ENCODE measurements around the gene CFAP221. TPM values are rescaled to one million over a fixed set of nuclear protein-coding genes. Genes with fewer than 3 reads are reported as not detected.

CFAP221 gene
- polyA plus RNA-seq, 1 experiment: 0.12 TPM

- H3K36me3 ChIP-seq (ENCODE audit: control insufficient read depth, insufficient read depth, low read length): no peaks in the 10 kb centered on the region
- ChIA-PET POLR2A (no interaction called here), CTCF (no interaction called here)
- no peak overlapping the region for H3K4me3 ChIP-seq (ENCODE audit: low read depth, low read length)
- TF ChIP-seq CTCF (IDR thresholded peaks at IDR 0.05; ENCODE audit: insufficient read depth, low read depth, low read length): no peak
- no peak for DNase-seq (ENCODE audit: low read depth)
- no peaks in the 10 kb centered on the region for H3K27me3 ChIP-seq (ENCODE audit: control insufficient read depth, insufficient read depth, low read length)
These were observed 48.2 kb downstream of the CFAP221 start for GRCh38 chr2:119592436-119592835.

- DNase-seq (ENCODE audit: low read depth): no peak
- no peaks in the 10 kb centered on the region for H3K36me3 ChIP-seq (ENCODE audit: control insufficient read depth, insufficient read depth, low read length)
- CTCF ChIA-PET: no interaction called here
- H3K27me3 ChIP-seq (ENCODE audit: control insufficient read depth, insufficient read depth, low read length): no peaks in the 10 kb centered on the region
- TF ChIP-seq CTCF (IDR thresholded peaks at IDR 0.05; ENCODE audit: insufficient read depth, low read depth, low read length): no peak
- H3K4me3 ChIP-seq (ENCODE audit: low read depth, low read length): no peak overlapping the region
- POLR2A ChIA-PET: no interaction called here
These were observed 52.4 kb downstream of the CFAP221 start for GRCh38 chr2:119596638-119597037.

- no peaks in the 10 kb centered on the region for H3K27me3 ChIP-seq (ENCODE audit: control insufficient read depth, insufficient read depth, low read length)
- ChIA-PET POLR2A (no interaction called here), CTCF (no interaction called here)
- no peaks in the 10 kb centered on the region for H3K36me3 ChIP-seq (ENCODE audit: control insufficient read depth, insufficient read depth, low read length)
- no peak overlapping the region for H3K4me3 ChIP-seq (ENCODE audit: low read depth, low read length)
- no peak for TF ChIP-seq CTCF (IDR thresholded peaks at IDR 0.05; ENCODE audit: insufficient read depth, low read depth, low read length)
- no peak for DNase-seq (ENCODE audit: low read depth)
These were observed 54.5 kb downstream of the CFAP221 start for GRCh38 chr2:119598596-119599263.

- CTCF ChIA-PET: no interaction called here
- H3K4me3 ChIP-seq (ENCODE audit: low read depth, low read length): no peak overlapping the region
- POLR2A ChIA-PET: no interaction called here
- TF ChIP-seq CTCF (IDR thresholded peaks at IDR 0.05; ENCODE audit: insufficient read depth, low read depth, low read length): no peak
- no peaks in the 10 kb centered on the region for H3K36me3 ChIP-seq (ENCODE audit: control insufficient read depth, insufficient read depth, low read length)
- no peak for DNase-seq (ENCODE audit: low read depth)
- no peaks in the 10 kb centered on the region for H3K27me3 ChIP-seq (ENCODE audit: control insufficient read depth, insufficient read depth, low read length)
These were observed 55.1 kb downstream of the CFAP221 start for GRCh38 chr2:119599384-119599783.

- ChIA-PET CTCF (no interaction called here), POLR2A (no interaction called here)
- Histone ChIP-seq H3K27me3 (ENCODE audit: control insufficient read depth, insufficient read depth, low read length) (no peaks in the 10 kb centered on the region), H3K36me3 (ENCODE audit: control insufficient read depth, insufficient read depth, low read length) (no peaks in the 10 kb centered on the region), H3K4me3 (ENCODE audit: low read depth, low read length) (no peak overlapping the region)
- TF ChIP-seq CTCF (IDR thresholded peaks at IDR 0.05; ENCODE audit: insufficient read depth, low read depth, low read length): no peak
- no peak for DNase-seq (ENCODE audit: low read depth)
These were observed 60.8 kb downstream of the CFAP221 start for GRCh38 chr2:119605096-119605495.

All from BJ (cell line).